H9 (cell line): ENCODE data around the gene ANKRD40. TPM values are rescaled to one million over a fixed set of nuclear protein-coding genes. Genes with fewer than 3 reads are reported as not detected.

Experiments used
- DNase-seq: peaks from one replicate; pipeline ENCODE4 v3.0.0-alpha.2; 2017
- H2AFZ ChIP-seq: one replicate; pipeline ENCODE4 v1.6.1; 2013; ENCODE audit warnings: mild to moderate bottlenecking, low read length, control low read depth, moderate library complexity
- H2AK5ac ChIP-seq: 2 replicates; pipeline ENCODE4 v1.6.1; 2013; ENCODE audit warnings: low read length, control low read depth, mixed read lengths; ENCODE audit not compliant: insufficient read length
- H2BK120ac ChIP-seq: one replicate; pipeline ENCODE4 v1.6.1; 2013; ENCODE audit warnings: low read depth, mild to moderate bottlenecking, low read length, control low read depth, inconsistent platforms; ENCODE audit not compliant: poor library complexity, severe bottlenecking
- H2BK12ac ChIP-seq: 2 replicates; pipeline ENCODE4 v1.6.1; 2013; ENCODE audit warnings: low read length, control low read depth, mixed read lengths, low read depth; ENCODE audit not compliant: insufficient read length
- H2BK15ac ChIP-seq: 2 replicates; pipeline ENCODE4 v1.6.1; 2013; ENCODE audit warnings: low read depth, low read length, control low read depth
- H2BK20ac ChIP-seq: one replicate; pipeline ENCODE4 v1.6.1; 2013; ENCODE audit warnings: low read depth, mild to moderate bottlenecking, low read length, control low read depth, inconsistent platforms; ENCODE audit not compliant: poor library complexity, severe bottlenecking
- H2BK5ac ChIP-seq: 2 replicates; pipeline ENCODE4 v1.6.1; 2013; ENCODE audit warnings: low read length, control low read depth, mixed read lengths; ENCODE audit not compliant: insufficient read length
- H3K14ac ChIP-seq: 2 replicates; pipeline ENCODE4 v1.6.1; 2013; ENCODE audit warnings: low read length, control low read depth; ENCODE audit not compliant: insufficient read depth
- H3K18ac ChIP-seq: 2 replicates; pipeline ENCODE4 v1.6.1; 2013; ENCODE audit warnings: low read depth, mild to moderate bottlenecking, mixed read lengths, low read length, control low read depth; ENCODE audit not compliant: insufficient read length
- H3K23ac ChIP-seq: 2 replicates; pipeline ENCODE4 v1.6.1; 2013; ENCODE audit warnings: low read length, control low read depth, mixed read lengths, low read depth; ENCODE audit not compliant: insufficient read length
- H3K23me2 ChIP-seq: 2 replicates; pipeline ENCODE4 v1.6.1; 2013; ENCODE audit warnings: low read depth, mild to moderate bottlenecking, mixed read lengths, low read length, control low read depth; ENCODE audit not compliant: insufficient read length, poor library complexity, severe bottlenecking
- H3K27ac ChIP-seq: 2 replicates; pipeline ENCODE4 v1.5.1; 2013; ENCODE audit warnings: low read length, control low read depth, mixed read lengths, low read depth; ENCODE audit not compliant: insufficient read length
- H3K27me3 ChIP-seq: 2 replicates; pipeline ENCODE4 v1.6.1; 2013; ENCODE audit warnings: low read length, control low read depth, inconsistent platforms; ENCODE audit not compliant: insufficient read depth
- H3K4ac ChIP-seq: 2 replicates; pipeline ENCODE4 v1.6.1; 2013; ENCODE audit warnings: low read depth, mild to moderate bottlenecking, control low read depth, inconsistent platforms, low read length, moderate library complexity
- H3K4me1 ChIP-seq: 2 replicates; pipeline ENCODE4 v1.6.1; 2013; ENCODE audit warnings: low read length, control low read depth, inconsistent platforms; ENCODE audit not compliant: insufficient read depth
- H3K4me2 ChIP-seq: 2 replicates; pipeline ENCODE4 v1.6.1; 2013; ENCODE audit warnings: low read length, control low read depth, mixed read lengths; ENCODE audit not compliant: insufficient read length, insufficient read depth
- H3K56ac ChIP-seq: 2 replicates; pipeline ENCODE4 v1.6.1; 2013; ENCODE audit warnings: low read depth, mild to moderate bottlenecking, mixed read lengths, low read length, control low read depth; ENCODE audit not compliant: insufficient read length
- H3K79me1 ChIP-seq: 2 replicates; pipeline ENCODE4 v1.6.1; 2013; ENCODE audit warnings: low read depth, mild to moderate bottlenecking, moderate library complexity, low read length, control low read depth, inconsistent platforms; ENCODE audit not compliant: insufficient read depth, poor library complexity, severe bottlenecking
- H3K79me2 ChIP-seq: 2 replicates; pipeline ENCODE4 v1.6.1; 2013; ENCODE audit warnings: low read length, control low read depth, inconsistent platforms; ENCODE audit not compliant: insufficient read depth
- H3K9ac ChIP-seq: 2 replicates; pipeline ENCODE4 v1.6.1; 2013; ENCODE audit warnings: low read length, control low read depth, mixed read lengths; ENCODE audit not compliant: insufficient read length; ENCODE audit errors: extremely low read depth
- H3K9me3 ChIP-seq: one replicate; pipeline ENCODE4 v1.6.1; 2013; ENCODE audit warnings: low read depth, low read length, inconsistent platforms; ENCODE audit not compliant: control insufficient read depth
- H3T11ph ChIP-seq: one replicate; pipeline ENCODE4 v1.6.1; 2013; ENCODE audit warnings: mild to moderate bottlenecking, low read length, control low read depth, inconsistent platforms
- H4K20me1 ChIP-seq: one replicate; pipeline ENCODE4 v1.6.1; 2013; ENCODE audit not compliant: control insufficient read depth, insufficient read length, insufficient read depth
- H4K5ac ChIP-seq: 2 replicates; pipeline ENCODE4 v1.6.1; 2013; ENCODE audit warnings: low read depth, mild to moderate bottlenecking, mixed read lengths, low read length, control low read depth; ENCODE audit not compliant: insufficient read length
- H4K8ac ChIP-seq: replicated peaks from 2 replicates; pipeline ENCODE4 v1.6.1; 2013; ENCODE audit warnings: low read length, control low read depth, mixed read lengths, low read depth; ENCODE audit not compliant: insufficient read length
- H4K91ac ChIP-seq: 2 replicates; pipeline ENCODE4 v1.6.1; 2013; ENCODE audit warnings: low read depth, mild to moderate bottlenecking, moderate library complexity, mixed read lengths, low read length, control low read depth; ENCODE audit not compliant: insufficient read length
- H3K27ac Mint-ChIP-seq, 3 experiments: 2 replicates in 2 of 3; 3 replicates in 1 of 3; pipeline ENCODE4 v1.8.0; 2020 to 2021; ENCODE audit warnings: mixed read lengths in 3 of 3, mild to moderate bottlenecking in 1 of 3, moderate library complexity in 1 of 3
- H3K27me3 Mint-ChIP-seq: 2 replicates; pipeline ENCODE4 v1.8.0; 2021; ENCODE audit warnings: low read depth, mild to moderate bottlenecking, moderate library complexity, mixed read lengths
- H3K36me3 Mint-ChIP-seq, 3 experiments: 2 replicates in 2 of 3; 3 replicates in 1 of 3; pipeline ENCODE4 v1.8.0; 2020 to 2021; ENCODE audit warnings: low read depth in 3 of 3, mixed read lengths in 3 of 3; ENCODE audit not compliant: insufficient read depth in 1 of 3
- H3K4me1 Mint-ChIP-seq, 2 experiments: 2 replicates each; pipeline ENCODE4 v1.8.0; 2020; ENCODE audit warnings: mixed read lengths in 2 of 2
- H3K4me3 Mint-ChIP-seq, 2 experiments: 2 replicates in 1 of 2; 3 replicates in 1 of 2; pipeline ENCODE4 v1.8.0; 2020 to 2021; ENCODE audit warnings: mild to moderate bottlenecking in 2 of 2, mixed read lengths in 2 of 2, moderate library complexity in 1 of 2
- H3K9me3 Mint-ChIP-seq, 2 experiments: 2 replicates in 1 of 2; 3 replicates in 1 of 2; pipeline ENCODE4 v1.8.0; 2020; ENCODE audit warnings: mild to moderate bottlenecking in 2 of 2, mixed read lengths in 2 of 2, moderate library complexity in 1 of 2
- WGBS: extraction: QIAGEN DNeasy Blood & Tissue Kit; methylation state at CpG from one replicate; pipeline ENCODE4 v1.1.7; 2013; ENCODE audit warnings: missing lambda C conversion rate, low lambda C conversion rate, mixed read lengths; ENCODE audit not compliant: insufficient read length; ENCODE audit errors: extremely low coverage; 5-methylcytosine and 5-hydroxymethylcytosine counted together
- total RNA-seq: library from RNA; stranded (reverse); gene quantifications from 2 replicates; pipeline ENCODE4 v1.2.1, GENCODE V29; 2021
- TF ChIP-seq, protein P1 (sequence below): fragments of 200-600 bp; sonication (generic); conservative IDR thresholded peaks from 3 replicates; pipeline ENCODE4 v1.8.0; 2021; ENCODE audit warnings: antibody characterized with exemption, mild to moderate bottlenecking

The ANKRD40 gene
- total RNA-seq, 1 experiment from 2014 or later: 54.3 TPM

DNA sequence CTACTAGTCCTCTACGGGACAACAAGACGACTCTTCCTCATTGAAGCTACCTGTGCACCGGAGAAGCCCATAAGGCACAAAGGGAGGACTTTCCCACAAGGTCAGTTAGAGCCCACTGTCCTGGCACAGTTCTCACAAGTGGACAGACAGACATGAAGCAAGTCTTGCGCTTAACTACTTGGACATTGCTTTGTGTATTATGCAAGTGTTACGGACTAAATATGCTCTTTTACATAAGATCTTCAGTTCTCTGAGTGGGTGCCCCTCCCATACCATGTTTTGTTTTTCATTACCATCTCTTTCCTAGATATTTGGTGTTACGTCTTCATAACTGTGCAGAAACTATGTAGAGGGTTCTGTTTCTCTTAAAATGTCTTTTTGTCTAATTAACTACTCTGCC, 41.5 kb upstream of the ANKRD40 start:
- Histone ChIP-seq H4K8ac (no peak overlapping the region), H3K23me2 (no peaks in the 10 kb centered on the region), H3K23ac (no peak overlapping the region), H2AK5ac (no peak overlapping the region), H3K9me3 (no peaks in the 10 kb centered on the region), H3K18ac (no peak overlapping the region), H3K4ac (no peak overlapping the region), H4K5ac (no peak overlapping the region), H3T11ph (no peak overlapping the region), H3K4me2 (no peak overlapping the region), H3K4me1 (no peaks in the 10 kb centered on the region), H2BK5ac (no peak overlapping the region), H2BK20ac (no peak overlapping the region), H4K20me1 (no peaks in the 10 kb centered on the region), H3K79me2 (no peaks in the 10 kb centered on the region), H3K79me1 (no peaks in the 10 kb centered on the region), H3K27ac (no peak overlapping the region), H3K56ac (no peak overlapping the region), H3K14ac (no peak overlapping the region), H3K27me3 (no peaks in the 10 kb centered on the region), H2AFZ (no peak overlapping the region), H4K91ac (no peak overlapping the region), H2BK12ac (no peak overlapping the region), H2BK120ac (no peak overlapping the region), H2BK15ac (no peak overlapping the region), H3K9ac (no peak overlapping the region)
- DNase-seq: no peak
- Mint-ChIP-seq H3K27ac (no peak overlapping the region), H3K4me3 (no peak overlapping the region), H3K27me3 (no peaks in the 10 kb centered on the region), H3K36me3 (peaks cover 41 to 91% (median 89%) of the 10 kb centered on the region in 3 experiments; a peak in 6 of 7 replicates), H3K9me3 (no peaks in the 10 kb centered on the region), H3K4me1 (peaks cover 0 to 3% of the 10 kb centered on the region in 2 experiments; a peak in 2 of 4 replicates)
- WGBS: no CpG with 5 or more reads among the region's 6 CpGs
- TF ChIP-seq, protein P1, sequence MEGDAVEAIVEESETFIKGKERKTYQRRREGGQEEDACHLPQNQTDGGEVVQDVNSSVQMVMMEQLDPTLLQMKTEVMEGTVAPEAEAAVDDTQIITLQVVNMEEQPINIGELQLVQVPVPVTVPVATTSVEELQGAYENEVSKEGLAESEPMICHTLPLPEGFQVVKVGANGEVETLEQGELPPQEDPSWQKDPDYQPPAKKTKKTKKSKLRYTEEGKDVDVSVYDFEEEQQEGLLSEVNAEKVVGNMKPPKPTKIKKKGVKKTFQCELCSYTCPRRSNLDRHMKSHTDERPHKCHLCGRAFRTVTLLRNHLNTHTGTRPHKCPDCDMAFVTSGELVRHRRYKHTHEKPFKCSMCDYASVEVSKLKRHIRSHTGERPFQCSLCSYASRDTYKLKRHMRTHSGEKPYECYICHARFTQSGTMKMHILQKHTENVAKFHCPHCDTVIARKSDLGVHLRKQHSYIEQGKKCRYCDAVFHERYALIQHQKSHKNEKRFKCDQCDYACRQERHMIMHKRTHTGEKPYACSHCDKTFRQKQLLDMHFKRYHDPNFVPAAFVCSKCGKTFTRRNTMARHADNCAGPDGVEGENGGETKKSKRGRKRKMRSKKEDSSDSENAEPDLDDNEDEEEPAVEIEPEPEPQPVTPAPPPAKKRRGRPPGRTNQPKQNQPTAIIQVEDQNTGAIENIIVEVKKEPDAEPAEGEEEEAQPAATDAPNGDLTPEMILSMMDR: no peak
